Neural progenitor cell (in vitro differentiated cells): Measurements from ENCODE around the gene RWDD3. TPM values are rescaled to one million over a fixed set of nuclear protein-coding genes. Genes with fewer than 3 reads are reported as not detected.

Experiments
- DNase-seq: peaks from one replicate; pipeline ENCODE4 v3.0.0-alpha.2; 2016; ENCODE audit warnings: low spot score
- H2AFZ ChIP-seq: fragments of 200-600 bp; sonication (generic); replicated peaks from 2 replicates; pipeline ENCODE4 v1.6.1; 2016; ENCODE audit warnings: antibody characterized with exemption
- H3F3A ChIP-seq: fragments of 200-600 bp; sonication (generic); 2 replicates; pipeline ENCODE4 v1.6.1; 2016; ENCODE audit warnings: antibody characterized with exemption, low read depth
- H3K27ac ChIP-seq: fragments of 200-600 bp; sonication (generic); 2 replicates; pipeline ENCODE4 v1.5.1; 2016; ENCODE audit warnings: mild to moderate bottlenecking
- H3K27me3 ChIP-seq: fragments of 200-600 bp; sonication (generic); 2 replicates; pipeline ENCODE4 v1.6.1; 2016; ENCODE audit warnings: mild to moderate bottlenecking, moderate library complexity
- H3K36me3 ChIP-seq: fragments of 200-600 bp; sonication (generic); 2 replicates; pipeline ENCODE4 v1.5.1; 2016
- H3K4me1 ChIP-seq: fragments of 200-600 bp; sonication (generic); 2 replicates; pipeline ENCODE4 v1.6.1; 2016; ENCODE audit warnings: mixed run types
- H3K4me2 ChIP-seq: fragments of 200-600 bp; sonication (generic); 2 replicates; pipeline ENCODE4 v1.6.1; 2016
- H3K4me3 ChIP-seq: fragments of 200-600 bp; sonication (generic); 2 replicates; pipeline ENCODE4 v1.5.1; 2016
- H3K79me2 ChIP-seq: fragments of 200-600 bp; sonication (generic); 2 replicates; pipeline ENCODE4 v1.6.1; 2016; ENCODE audit warnings: low read depth
- H3K9ac ChIP-seq: fragments of 200-600 bp; sonication (generic); 2 replicates; pipeline ENCODE4 v1.6.1; 2016
- H3K9me3 ChIP-seq: fragments of 200-600 bp; sonication (generic); 2 replicates; pipeline ENCODE4 v1.5.1; 2016; ENCODE audit warnings: low read depth
- H4K20me1 ChIP-seq: fragments of 200-600 bp; sonication (generic); 2 replicates; pipeline ENCODE4 v1.6.1; 2016; ENCODE audit warnings: low read depth
- H3K27ac Mint-ChIP-seq: 3 replicates; pipeline ENCODE4 v1.8.0; 2021; ENCODE audit warnings: mixed read lengths
- H3K27me3 Mint-ChIP-seq: 2 replicates; pipeline ENCODE4 v1.8.0; 2022; ENCODE audit warnings: low read depth, mild to moderate bottlenecking, inconsistent platforms, moderate library complexity, mixed read lengths; ENCODE audit not compliant: insufficient read depth
- H3K36me3 Mint-ChIP-seq: 3 replicates; pipeline ENCODE4 v1.8.0; 2021; ENCODE audit warnings: mixed read lengths
- H3K4me1 Mint-ChIP-seq: 3 replicates; pipeline ENCODE4 v1.8.0; 2021; ENCODE audit warnings: mixed read lengths
- H3K4me3 Mint-ChIP-seq: 3 replicates; pipeline ENCODE4 v1.8.0; 2021; ENCODE audit warnings: mild to moderate bottlenecking, moderate library complexity, mixed read lengths
- H3K9me3 Mint-ChIP-seq: 3 replicates; pipeline ENCODE4 v1.8.0; 2020; ENCODE audit warnings: mixed read lengths
- EZH2 ChIP-seq: fragments of 200-600 bp; sonication (generic); IDR thresholded peaks from 2 replicates; pipeline ENCODE4 v1.6.1; 2017; ENCODE audit warnings: antibody characterized with exemption, mild to moderate bottlenecking, moderate library complexity
- EZH2phosphoT487 ChIP-seq: fragments of 200-600 bp; sonication (generic); IDR thresholded peaks from 2 replicates; pipeline ENCODE4 v1.6.1; 2017; ENCODE audit warnings: antibody characterized with exemption
- total RNA-seq: library from RNA; depleted of rRNA; stranded (reverse); fragments of >200 nt; gene quantifications from 2 replicates; pipeline ENCODE4 v1.2.3, GENCODE V29; 2015; ENCODE audit warnings: low replicate concordance
- TF ChIP-seq, protein P1 (sequence below): fragments of 200-600 bp; sonication (generic); IDR thresholded peaks from 2 replicates; pipeline ENCODE4 v1.5.1; 2017; ENCODE audit warnings: antibody characterized with exemption, mild to moderate bottlenecking

Gene RWDD3
- total RNA-seq, 1 donor from 2014 or later: 32.2 TPM

GRCh38 chr1:95229037-95229436 is 5.0 kb upstream of the RWDD3 start:
- no peaks in the 10 kb centered on the region for H3K36me3 ChIP-seq
- H3K9me3 ChIP-seq: no peaks in the 10 kb centered on the region
- no peak overlapping the region for H3K27ac ChIP-seq
- H3K9ac ChIP-seq: no peak overlapping the region
- no peaks in the 10 kb centered on the region for H3K9me3 Mint-ChIP-seq
- no peaks in the 10 kb centered on the region for H3K27me3 Mint-ChIP-seq
- no peak overlapping the region for H3K4me3 Mint-ChIP-seq
- TF ChIP-seq, protein P1, sequence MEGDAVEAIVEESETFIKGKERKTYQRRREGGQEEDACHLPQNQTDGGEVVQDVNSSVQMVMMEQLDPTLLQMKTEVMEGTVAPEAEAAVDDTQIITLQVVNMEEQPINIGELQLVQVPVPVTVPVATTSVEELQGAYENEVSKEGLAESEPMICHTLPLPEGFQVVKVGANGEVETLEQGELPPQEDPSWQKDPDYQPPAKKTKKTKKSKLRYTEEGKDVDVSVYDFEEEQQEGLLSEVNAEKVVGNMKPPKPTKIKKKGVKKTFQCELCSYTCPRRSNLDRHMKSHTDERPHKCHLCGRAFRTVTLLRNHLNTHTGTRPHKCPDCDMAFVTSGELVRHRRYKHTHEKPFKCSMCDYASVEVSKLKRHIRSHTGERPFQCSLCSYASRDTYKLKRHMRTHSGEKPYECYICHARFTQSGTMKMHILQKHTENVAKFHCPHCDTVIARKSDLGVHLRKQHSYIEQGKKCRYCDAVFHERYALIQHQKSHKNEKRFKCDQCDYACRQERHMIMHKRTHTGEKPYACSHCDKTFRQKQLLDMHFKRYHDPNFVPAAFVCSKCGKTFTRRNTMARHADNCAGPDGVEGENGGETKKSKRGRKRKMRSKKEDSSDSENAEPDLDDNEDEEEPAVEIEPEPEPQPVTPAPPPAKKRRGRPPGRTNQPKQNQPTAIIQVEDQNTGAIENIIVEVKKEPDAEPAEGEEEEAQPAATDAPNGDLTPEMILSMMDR: no peak
- TF ChIP-seq EZH2phosphoT487: no peak
- H3F3A ChIP-seq: peaks cover 4% of the 10 kb centered on the region
- no peak overlapping the region for H3K4me2 ChIP-seq
- H3K27me3 ChIP-seq: no peaks in the 10 kb centered on the region
- H3K4me3 ChIP-seq: no peak overlapping the region
- no peaks in the 10 kb centered on the region for H3K36me3 Mint-ChIP-seq
- DNase-seq: no peak
- no peak overlapping the region for H3K27ac Mint-ChIP-seq
- peaks cover 16% of the 10 kb centered on the region for H3K4me1 ChIP-seq
- no peaks in the 10 kb centered on the region for H4K20me1 ChIP-seq
- no peak overlapping the region for H2AFZ ChIP-seq
- H3K79me2 ChIP-seq: no peaks in the 10 kb centered on the region
- peaks cover 7% of the 10 kb centered on the region for H3K4me1 Mint-ChIP-seq

DNA sequence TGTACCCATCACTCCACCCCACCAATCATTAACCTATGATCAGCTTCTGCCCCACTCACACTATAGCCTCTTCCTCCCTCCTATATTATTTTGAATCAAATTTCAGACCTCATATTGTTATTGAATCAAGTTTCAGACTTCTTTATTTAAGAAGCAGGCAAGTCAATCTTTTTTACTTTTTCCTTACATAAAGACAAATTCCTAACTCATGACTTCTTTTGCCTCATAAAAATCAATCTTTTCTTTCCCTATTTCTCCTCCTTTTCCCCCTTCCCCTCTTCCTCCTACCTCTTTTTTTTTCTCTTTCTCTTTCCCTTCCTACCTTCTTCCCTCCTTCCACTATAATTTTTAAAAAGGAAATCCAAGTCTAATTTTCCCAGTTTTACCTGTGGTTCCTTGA is 4.3 kb upstream of the RWDD3 start:
- Histone ChIP-seq H4K20me1 (no peaks in the 10 kb centered on the region), H3K79me2 (peaks cover 7% of the 10 kb centered on the region), H2AFZ (no peak overlapping the region), H3K4me3 (no peak overlapping the region), H3K27me3 (no peaks in the 10 kb centered on the region), H3K9me3 (no peaks in the 10 kb centered on the region), H3K27ac (no peak overlapping the region), H3K4me1 (peaks cover 16% of the 10 kb centered on the region), H3K4me2 (no peak overlapping the region), H3K9ac (no peak overlapping the region), H3K36me3 (no peaks in the 10 kb centered on the region), H3F3A (peaks cover 4% of the 10 kb centered on the region)
- H3K36me3 Mint-ChIP-seq: no peaks in the 10 kb centered on the region
- no peak for DNase-seq
- H3K4me3 Mint-ChIP-seq: no peak overlapping the region
- TF ChIP-seq EZH2phosphoT487: no peak
- TF ChIP-seq, protein P1: no peak
- TF ChIP-seq EZH2: no peak
- no peak overlapping the region for H3K27ac Mint-ChIP-seq
- H3K27me3 Mint-ChIP-seq: no peaks in the 10 kb centered on the region
- peaks cover 9% of the 10 kb centered on the region for H3K4me1 Mint-ChIP-seq
- no peaks in the 10 kb centered on the region for H3K9me3 Mint-ChIP-seq

- TF ChIP-seq, protein P1: no peak
- no peak for TF ChIP-seq EZH2phosphoT487
- no peak for TF ChIP-seq EZH2
- Histone ChIP-seq H3F3A (peaks cover 4% of the 10 kb centered on the region), H3K79me2 (peaks cover 10% of the 10 kb centered on the region), H3K4me1 (peaks cover 16% of the 10 kb centered on the region), H3K36me3 (no peaks in the 10 kb centered on the region), H3K27me3 (no peaks in the 10 kb centered on the region), H4K20me1 (no peaks in the 10 kb centered on the region), H3K9ac (no peak overlapping the region), H2AFZ (no peak overlapping the region), H3K4me3 (no peak overlapping the region), H3K4me2 (no peak overlapping the region), H3K27ac (no peak overlapping the region), H3K9me3 (no peaks in the 10 kb centered on the region)
- H3K36me3 Mint-ChIP-seq: no peaks in the 10 kb centered on the region
- peaks cover 10% of the 10 kb centered on the region for H3K4me1 Mint-ChIP-seq
- no peak overlapping the region for H3K27ac Mint-ChIP-seq
- H3K4me3 Mint-ChIP-seq: no peak overlapping the region
- DNase-seq: no peak
- H3K9me3 Mint-ChIP-seq: no peaks in the 10 kb centered on the region
- no peaks in the 10 kb centered on the region for H3K27me3 Mint-ChIP-seq
Observed at GRCh38 chr1:95230256-95230655, 3.8 kb upstream of the RWDD3 start.
